Neural cell (in vitro differentiated cells): ENCODE data around the gene UMODL1. TPM values are rescaled to one million over a fixed set of nuclear protein-coding genes. Genes with fewer than 3 reads are reported as not detected.

ENCODE experiments used
- H2AFZ ChIP-seq: fragments of 200-600, 300-800 bp; sonication (generic), shearing (Covaris generic); 2 replicates; pipeline ENCODE4 v1.6.0; 2014; ENCODE audit warnings: low read depth, mild to moderate bottlenecking, antibody characterized with exemption, low read length, moderate library complexity
- H3F3A ChIP-seq: fragments of 200-600 bp; shearing (Covaris generic); 2 replicates; pipeline ENCODE4 v1.6.1; 2016; ENCODE audit warnings: mild to moderate bottlenecking, moderate library complexity, mixed read lengths, antibody characterized with exemption, low read length; ENCODE audit not compliant: insufficient read depth, poor library complexity, severe bottlenecking
- H3K27ac ChIP-seq: fragments of 200-600, 300-800 bp; sonication (generic), shearing (Covaris generic); 2 replicates; pipeline ENCODE4 v1.5.1; 2014; ENCODE audit warnings: mild to moderate bottlenecking, low read length, moderate library complexity
- H3K27me3 ChIP-seq: fragments of 300-800, 200-600 bp; sonication (generic), shearing (Covaris generic); 2 replicates; pipeline ENCODE4 v1.6.0; 2014; ENCODE audit warnings: mild to moderate bottlenecking, low read depth, low read length, moderate library complexity; ENCODE audit not compliant: insufficient read depth
- H3K36me3 ChIP-seq: fragments of 300-800, 200-600 bp; sonication (generic), shearing (Covaris generic); 2 replicates; pipeline ENCODE4 v1.5.1; 2014; ENCODE audit warnings: mild to moderate bottlenecking, antibody characterized with exemption, low read length, moderate library complexity; ENCODE audit not compliant: insufficient read depth
- H3K4me2 ChIP-seq: fragments of 300-800, 200-600 bp; sonication (generic), shearing (Covaris generic); 2 replicates; pipeline ENCODE4 v1.6.0; 2014; ENCODE audit warnings: mild to moderate bottlenecking, low read length
- H3K4me3 ChIP-seq: fragments of 300-800, 200-600 bp; sonication (generic), shearing (Covaris generic); 2 replicates; pipeline ENCODE4 v1.5.1; 2014; ENCODE audit warnings: mild to moderate bottlenecking, low read length, moderate library complexity
- H3K79me2 ChIP-seq: fragments of 200-600 bp; shearing (Covaris generic); replicated peaks from 2 replicates; pipeline ENCODE4 v1.6.0; 2014; ENCODE audit warnings: mild to moderate bottlenecking, low read length, moderate library complexity; ENCODE audit not compliant: insufficient read depth
- H3K9ac ChIP-seq: fragments of 300-800, 200-600 bp; sonication (generic), shearing (Covaris generic); 2 replicates; pipeline ENCODE4 v1.6.1; 2016; ENCODE audit warnings: mild to moderate bottlenecking, low read length, mixed read lengths
- H3K9me2 ChIP-seq: fragments of 200-600 bp; shearing (Covaris generic); 2 replicates; pipeline ENCODE4 v1.6.1; 2016; ENCODE audit warnings: mild to moderate bottlenecking, low read length, mixed read lengths; ENCODE audit not compliant: insufficient read depth
- H3K9me3 ChIP-seq: fragments of 200-600, 300-800 bp; sonication (generic), shearing (Covaris generic); 2 replicates; pipeline ENCODE4 v1.6.1; 2016; ENCODE audit warnings: mild to moderate bottlenecking, mixed run types, low read length, moderate library complexity, mixed read lengths
- H4K20me1 ChIP-seq: fragments of 200-600 bp; shearing (Covaris generic); 2 replicates; pipeline ENCODE4 v1.6.1; 2016; ENCODE audit warnings: mild to moderate bottlenecking, mixed run types; ENCODE audit not compliant: insufficient read depth
- CTCF ChIP-seq: fragments of 450-650 bp; IDR thresholded peaks from 2 replicates; pipeline ENCODE4 v1.5.1; 2014; ENCODE audit warnings: antibody characterized with exemption, mild to moderate bottlenecking, moderate library complexity; ENCODE audit not compliant: poor library complexity, severe bottlenecking
- EP300 ChIP-seq: fragments of 450-650 bp; conservative IDR thresholded peaks from 2 replicates; pipeline ENCODE4 v1.6.1; 2014; ENCODE audit warnings: antibody characterized with exemption, mild to moderate bottlenecking, moderate library complexity; ENCODE audit not compliant: poor library complexity, severe bottlenecking
- EZH2 ChIP-seq: fragments of 200-600, 300-800 bp; shearing (Covaris generic), sonication (generic); IDR thresholded peaks from 2 replicates; pipeline ENCODE4 v1.6.1; 2014; ENCODE audit warnings: antibody characterized with exemption, low read length, borderline replicate concordance, mild to moderate bottlenecking; ENCODE audit not compliant: insufficient read depth, poor library complexity, severe bottlenecking
- MXI1 ChIP-seq: fragments of 450-650 bp; conservative IDR thresholded peaks from 2 replicates; pipeline ENCODE4 v1.6.1; 2014; ENCODE audit warnings: antibody characterized with exemption, mild to moderate bottlenecking; ENCODE audit not compliant: poor library complexity, severe bottlenecking
- POLR2AphosphoS5 ChIP-seq: IDR thresholded peaks from 2 replicates; pipeline ENCODE4 v1.6.1; 2012
- RAD21 ChIP-seq: fragments of 450-650 bp; conservative IDR thresholded peaks from 2 replicates; pipeline ENCODE4 v1.6.1; 2014; ENCODE audit warnings: antibody characterized with exemption, mild to moderate bottlenecking, moderate library complexity
- SMC3 ChIP-seq: fragments of 450-650 bp; conservative IDR thresholded peaks from 2 replicates; pipeline ENCODE4 v1.6.1; 2014; ENCODE audit warnings: antibody characterized with exemption, mild to moderate bottlenecking, moderate library complexity; ENCODE audit not compliant: poor library complexity
- TAF1 ChIP-seq: IDR thresholded peaks from 2 replicates; pipeline ENCODE4 v1.6.1; 2012; ENCODE audit warnings: low read depth
- polyA plus RNA-seq: library from polyadenylated mRNA; depleted of rRNA; stranded (reverse); fragments of >200 nt; gene quantifications from 2 replicates; pipeline ENCODE4 v1.2.3, GENCODE V29; 2014
- TF ChIP-seq, protein P1 (sequence below): IDR thresholded peaks from 2 replicates; pipeline ENCODE4 v1.6.1; 2012; ENCODE audit warnings: borderline replicate concordance

Gene UMODL1
- polyA plus RNA-seq, 1 donor from 2014 or later: 0.11 TPM

DNA sequence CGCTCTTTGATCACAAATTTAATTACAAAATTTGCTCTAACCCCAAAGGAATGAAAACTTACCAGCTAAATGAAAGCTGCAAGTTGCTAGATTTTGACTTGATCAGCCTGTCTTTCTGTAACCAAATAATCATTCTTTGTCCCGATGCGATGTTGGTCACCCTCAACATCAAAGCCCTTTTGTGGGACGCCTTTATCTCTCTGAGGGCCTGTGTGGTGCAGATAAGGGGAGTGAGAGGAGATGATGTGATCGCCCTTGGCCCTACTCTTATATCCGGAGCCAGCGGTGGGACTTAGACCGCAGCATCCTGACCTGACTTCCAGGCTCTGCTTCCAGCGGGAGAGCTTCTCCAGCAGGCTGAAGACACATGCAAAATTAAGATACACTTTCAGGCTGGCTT is 19.3 kb upstream of the UMODL1 start:
- Histone ChIP-seq H3F3A (no peaks in the 10 kb centered on the region), H3K9ac (no peak overlapping the region), H2AFZ (no peak overlapping the region), H3K36me3 (no peaks in the 10 kb centered on the region), H3K4me3 (no peak overlapping the region), H3K27ac (no peak overlapping the region), H3K9me2 (no peaks in the 10 kb centered on the region), H3K27me3 (no peaks in the 10 kb centered on the region), H4K20me1 (no peaks in the 10 kb centered on the region), H3K79me2 (no peaks in the 10 kb centered on the region), H3K9me3 (no peaks in the 10 kb centered on the region), H3K4me2 (no peak overlapping the region)
- no peak for TF ChIP-seq SMC3
- no peak for TF ChIP-seq MXI1
- TF ChIP-seq CTCF: no peak
- TF ChIP-seq EP300: no peak
- TF ChIP-seq, protein P1, sequence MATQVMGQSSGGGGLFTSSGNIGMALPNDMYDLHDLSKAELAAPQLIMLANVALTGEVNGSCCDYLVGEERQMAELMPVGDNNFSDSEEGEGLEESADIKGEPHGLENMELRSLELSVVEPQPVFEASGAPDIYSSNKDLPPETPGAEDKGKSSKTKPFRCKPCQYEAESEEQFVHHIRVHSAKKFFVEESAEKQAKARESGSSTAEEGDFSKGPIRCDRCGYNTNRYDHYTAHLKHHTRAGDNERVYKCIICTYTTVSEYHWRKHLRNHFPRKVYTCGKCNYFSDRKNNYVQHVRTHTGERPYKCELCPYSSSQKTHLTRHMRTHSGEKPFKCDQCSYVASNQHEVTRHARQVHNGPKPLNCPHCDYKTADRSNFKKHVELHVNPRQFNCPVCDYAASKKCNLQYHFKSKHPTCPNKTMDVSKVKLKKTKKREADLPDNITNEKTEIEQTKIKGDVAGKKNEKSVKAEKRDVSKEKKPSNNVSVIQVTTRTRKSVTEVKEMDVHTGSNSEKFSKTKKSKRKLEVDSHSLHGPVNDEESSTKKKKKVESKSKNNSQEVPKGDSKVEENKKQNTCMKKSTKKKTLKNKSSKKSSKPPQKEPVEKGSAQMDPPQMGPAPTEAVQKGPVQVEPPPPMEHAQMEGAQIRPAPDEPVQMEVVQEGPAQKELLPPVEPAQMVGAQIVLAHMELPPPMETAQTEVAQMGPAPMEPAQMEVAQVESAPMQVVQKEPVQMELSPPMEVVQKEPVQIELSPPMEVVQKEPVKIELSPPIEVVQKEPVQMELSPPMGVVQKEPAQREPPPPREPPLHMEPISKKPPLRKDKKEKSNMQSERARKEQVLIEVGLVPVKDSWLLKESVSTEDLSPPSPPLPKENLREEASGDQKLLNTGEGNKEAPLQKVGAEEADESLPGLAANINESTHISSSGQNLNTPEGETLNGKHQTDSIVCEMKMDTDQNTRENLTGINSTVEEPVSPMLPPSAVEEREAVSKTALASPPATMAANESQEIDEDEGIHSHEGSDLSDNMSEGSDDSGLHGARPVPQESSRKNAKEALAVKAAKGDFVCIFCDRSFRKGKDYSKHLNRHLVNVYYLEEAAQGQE: no peak
- TF ChIP-seq TAF1: no peak
- TF ChIP-seq EZH2: no peak
- TF ChIP-seq POLR2AphosphoS5: no peak
- no peak for TF ChIP-seq RAD21

GRCh38 chr21:42055425-42055824 is 15.7 kb upstream of the UMODL1 start:
- Histone ChIP-seq H3K4me2 (no peak overlapping the region), H3K4me3 (no peak overlapping the region)
- TF ChIP-seq EP300 (no peak), RAD21 (no peak), SMC3 (no peak), MXI1 (no peak), CTCF (no peak), POLR2AphosphoS5 (no peak), EZH2 (no peak), TAF1 (no peak)
- TF ChIP-seq, protein P1: no peak

More at GRCh38 chr21:42055425-42055824, 15.7 kb upstream of the UMODL1 start:
- no peak overlapping the region for H3K9ac ChIP-seq
- H3K9me2 ChIP-seq: no peaks in the 10 kb centered on the region
- H2AFZ ChIP-seq: no peak overlapping the region
- H3F3A ChIP-seq: no peaks in the 10 kb centered on the region
- H4K20me1 ChIP-seq: no peaks in the 10 kb centered on the region
- no peaks in the 10 kb centered on the region for H3K79me2 ChIP-seq
- no peaks in the 10 kb centered on the region for H3K36me3 ChIP-seq
- H3K27me3 ChIP-seq: no peaks in the 10 kb centered on the region
- H3K9me3 ChIP-seq: no peaks in the 10 kb centered on the region
- H3K27ac ChIP-seq: no peak overlapping the region
